ENCODE measurements around the gene KNSTRN.
A peak's percentile ranks its signal among the peaks of the same experiment; 100 is the strongest.

KNSTRN gene

DNA sequence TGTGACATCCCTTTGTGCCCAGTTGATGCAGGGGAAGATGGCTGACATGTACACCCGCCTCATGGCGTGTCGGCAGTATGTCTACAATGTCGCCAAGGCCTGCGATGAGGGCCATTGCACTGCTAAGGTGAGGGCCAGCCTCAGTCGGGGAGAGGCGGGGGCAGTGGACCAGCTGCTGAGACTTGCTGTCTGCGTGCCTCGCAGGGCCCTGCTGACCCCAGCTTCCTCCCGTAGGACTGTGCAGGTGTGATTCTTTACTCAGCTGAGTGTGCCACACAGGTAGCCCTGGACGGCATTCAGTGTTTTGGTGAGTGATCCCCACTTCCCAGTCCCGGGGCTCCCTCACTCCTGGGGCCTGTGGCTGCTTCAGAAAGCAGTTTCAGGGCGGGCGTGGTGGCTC is 33.5 kb downstream of the KNSTRN start:
- Histone ChIP-seq H3K9me3 (ENCODE audit: control insufficient read depth, low read length) (no peaks in the 10 kb centered on the region), H3K4me2 (ENCODE audit: low read length) (no peak overlapping the region), H3K27ac (no peak overlapping the region), H2AFZ (no peak overlapping the region), H3K4me1 (peaks cover 3% of the 10 kb centered on the region), H3K36me3 (ENCODE audit: control insufficient read depth, insufficient read depth, low read length) (no peaks in the 10 kb centered on the region), H3K4me3 (ENCODE audit: low read depth, low read length) (no peak overlapping the region), H3K27me3 (ENCODE audit: control insufficient read depth, insufficient read depth, low read length) (no peaks in the 10 kb centered on the region), H3K79me2 (no peaks in the 10 kb centered on the region), H3K9ac (no peak overlapping the region)
- TF ChIP-seq, protein P1, sequence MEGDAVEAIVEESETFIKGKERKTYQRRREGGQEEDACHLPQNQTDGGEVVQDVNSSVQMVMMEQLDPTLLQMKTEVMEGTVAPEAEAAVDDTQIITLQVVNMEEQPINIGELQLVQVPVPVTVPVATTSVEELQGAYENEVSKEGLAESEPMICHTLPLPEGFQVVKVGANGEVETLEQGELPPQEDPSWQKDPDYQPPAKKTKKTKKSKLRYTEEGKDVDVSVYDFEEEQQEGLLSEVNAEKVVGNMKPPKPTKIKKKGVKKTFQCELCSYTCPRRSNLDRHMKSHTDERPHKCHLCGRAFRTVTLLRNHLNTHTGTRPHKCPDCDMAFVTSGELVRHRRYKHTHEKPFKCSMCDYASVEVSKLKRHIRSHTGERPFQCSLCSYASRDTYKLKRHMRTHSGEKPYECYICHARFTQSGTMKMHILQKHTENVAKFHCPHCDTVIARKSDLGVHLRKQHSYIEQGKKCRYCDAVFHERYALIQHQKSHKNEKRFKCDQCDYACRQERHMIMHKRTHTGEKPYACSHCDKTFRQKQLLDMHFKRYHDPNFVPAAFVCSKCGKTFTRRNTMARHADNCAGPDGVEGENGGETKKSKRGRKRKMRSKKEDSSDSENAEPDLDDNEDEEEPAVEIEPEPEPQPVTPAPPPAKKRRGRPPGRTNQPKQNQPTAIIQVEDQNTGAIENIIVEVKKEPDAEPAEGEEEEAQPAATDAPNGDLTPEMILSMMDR (IDR thresholded peaks at IDR 0.05), result no peak

DNA sequence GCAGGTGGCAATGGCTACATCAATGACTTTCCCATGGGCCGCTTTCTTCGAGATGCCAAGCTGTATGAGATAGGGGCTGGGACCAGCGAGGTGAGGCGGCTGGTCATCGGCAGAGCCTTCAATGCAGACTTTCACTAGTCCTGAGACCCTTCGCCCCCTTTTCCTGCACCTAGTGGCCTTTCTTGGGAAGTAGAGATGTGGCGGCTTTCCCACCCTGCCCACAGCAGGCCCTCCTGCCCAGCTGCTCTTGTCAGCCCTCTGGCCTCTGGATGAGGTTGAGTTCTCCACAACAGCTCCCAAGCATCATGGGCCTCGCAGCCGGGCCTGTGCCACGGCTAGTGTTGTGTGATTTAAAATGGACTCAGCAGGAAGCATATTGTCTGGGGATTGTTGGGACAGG is 35.6 kb downstream of the KNSTRN start:
- H3K4me1 ChIP-seq, result peaks cover 3% of the 10 kb centered on the region
- H3K9me3 ChIP-seq (ENCODE audit: control insufficient read depth, low read length), result no peaks in the 10 kb centered on the region
- no peak overlapping the region for H3K9ac ChIP-seq
- H3K27me3 ChIP-seq (ENCODE audit: control insufficient read depth, insufficient read depth, low read length), result no peaks in the 10 kb centered on the region
- H2AFZ ChIP-seq, result no peak overlapping the region
- no peaks in the 10 kb centered on the region for H3K36me3 ChIP-seq (ENCODE audit: control insufficient read depth, insufficient read depth, low read length)
- H3K79me2 ChIP-seq, result no peaks in the 10 kb centered on the region
- H3K4me2 ChIP-seq (ENCODE audit: low read length), result no peak overlapping the region
- no peak overlapping the region for H3K27ac ChIP-seq
- no peak overlapping the region for H3K4me3 ChIP-seq (ENCODE audit: low read depth, low read length)
- TF ChIP-seq, protein P1 (IDR thresholded peaks at IDR 0.05), result no peak

- Histone ChIP-seq H3K4me1 (peaks cover 3% of the 10 kb centered on the region), H2AFZ (no peak overlapping the region), H3K4me3 (ENCODE audit: low read depth, low read length) (no peak overlapping the region), H3K27ac (peak overlapping the region; percentile 29), H3K79me2 (no peaks in the 10 kb centered on the region), H3K9ac (no peak overlapping the region), H3K36me3 (ENCODE audit: control insufficient read depth, insufficient read depth, low read length) (no peaks in the 10 kb centered on the region), H3K4me2 (ENCODE audit: low read length) (peak overlapping the region; percentile 57), H3K9me3 (ENCODE audit: control insufficient read depth, low read length) (no peaks in the 10 kb centered on the region), H3K27me3 (ENCODE audit: control insufficient read depth, insufficient read depth, low read length) (no peaks in the 10 kb centered on the region)
- TF ChIP-seq, protein P1 (IDR thresholded peaks at IDR 0.05), result no peak
Measured at GRCh38 chr15:40420071-40420713, 37.7 kb downstream of the KNSTRN start.

- no peaks in the 10 kb centered on the region for H3K27me3 ChIP-seq (ENCODE audit: control insufficient read depth, insufficient read depth, low read length)
- peak overlapping the region; percentile 29 for H3K27ac ChIP-seq
- H3K4me3 ChIP-seq (ENCODE audit: low read depth, low read length), result no peak overlapping the region
- peak overlapping the region; percentile 57 for H3K4me2 ChIP-seq (ENCODE audit: low read length)
- H2AFZ ChIP-seq, result no peak overlapping the region
- no peak overlapping the region for H3K9ac ChIP-seq
- no peaks in the 10 kb centered on the region for H3K36me3 ChIP-seq (ENCODE audit: control insufficient read depth, insufficient read depth, low read length)
- no peaks in the 10 kb centered on the region for H3K9me3 ChIP-seq (ENCODE audit: control insufficient read depth, low read length)
- H3K4me1 ChIP-seq, result peaks cover 3% of the 10 kb centered on the region
- no peaks in the 10 kb centered on the region for H3K79me2 ChIP-seq
- TF ChIP-seq, protein P1 (IDR thresholded peaks at IDR 0.05), result no peak
Measured at GRCh38 chr15:40420793-40421192, 38.3 kb downstream of the KNSTRN start.

All from parathyroid adenoma (tissue), 2 donors.